ENCODE data around the gene ANKMY2.
"Not testable (repeated sequence)": the region's sequence is repeated elsewhere in the genome, so short reads cannot be mapped to it uniquely, and the experiment has no call there.

Gene ANKMY2

GRCh38 chr7:16598015-16598414 is 47.5 kb downstream of the ANKMY2 start:
- TF ChIP-seq ZFX (IDR thresholded peaks at IDR 0.05) (no peak), CTCF (conservative IDR thresholded peaks at IDR 0.05) (no peak)
- H3K27ac ChIP-seq, result no peak overlapping the region

- H3K27ac ChIP-seq, result not testable (repeated sequence)
Observed at GRCh38 chr7:16595596-16595995, 50.0 kb downstream of the ANKMY2 start.

- TF ChIP-seq ZFX (IDR thresholded peaks at IDR 0.05) (no peak), CTCF (conservative IDR thresholded peaks at IDR 0.05) (no peak)
- no peak overlapping the region for H3K27ac ChIP-seq
Observed at GRCh38 chr7:16594676-16595075, 50.9 kb downstream of the ANKMY2 start.

GRCh38 chr7:16594061-16594460 is 51.5 kb downstream of the ANKMY2 start:
- TF ChIP-seq ZFX (IDR thresholded peaks at IDR 0.05), result no peak
- no peak overlapping the region for H3K27ac ChIP-seq

GRCh38 chr7:16592395-16592794 is 53.2 kb downstream of the ANKMY2 start:
- TF ChIP-seq CTCF (conservative IDR thresholded peaks at IDR 0.05) (no peak), ZFX (IDR thresholded peaks at IDR 0.05) (no peak)
- no peak overlapping the region for H3K27ac ChIP-seq

- no peak for TF ChIP-seq CTCF (conservative IDR thresholded peaks at IDR 0.05)
- no peak for TF ChIP-seq ZFX (IDR thresholded peaks at IDR 0.05)
- no peak overlapping the region for H3K27ac ChIP-seq
Observed at GRCh38 chr7:16590424-16590823, 55.1 kb downstream of the ANKMY2 start.

GRCh38 chr7:16589881-16590280 is 55.7 kb downstream of the ANKMY2 start:
- TF ChIP-seq CTCF (conservative IDR thresholded peaks at IDR 0.05) (no peak), ZFX (IDR thresholded peaks at IDR 0.05) (no peak)
- H3K27ac ChIP-seq, result no peak overlapping the region

GRCh38 chr7:16587790-16588189 is 57.8 kb downstream of the ANKMY2 start:
- TF ChIP-seq CTCF (conservative IDR thresholded peaks at IDR 0.05) (no peak), ZFX (IDR thresholded peaks at IDR 0.05) (no peak)
- no peak overlapping the region for H3K27ac ChIP-seq

- no peak overlapping the region for H3K27ac ChIP-seq
- no peak for TF ChIP-seq CTCF (conservative IDR thresholded peaks at IDR 0.05)
- no peak for TF ChIP-seq ZFX (IDR thresholded peaks at IDR 0.05)
Observed at GRCh38 chr7:16587129-16587528, 58.4 kb downstream of the ANKMY2 start.

Measured in C4-2B (cell line).